GM23248 (cell line): ENCODE measurements around the gene MID1.

Experiments
- EZH2 ChIP-seq: fragments of 200-600 bp; sonication (generic); IDR thresholded peaks from 2 replicates; pipeline ENCODE4 v1.6.1; 2018; ENCODE audit warnings: antibody characterized with exemption, mild to moderate bottlenecking; ENCODE audit not compliant: insufficient read depth, poor library complexity, severe bottlenecking
- EZH2phosphoT487 ChIP-seq: fragments of 200-600 bp; sonication (generic); IDR thresholded peaks from 2 replicates; pipeline ENCODE4 v1.6.1; 2018; ENCODE audit warnings: antibody characterized with exemption, moderate library complexity, mild to moderate bottlenecking, low read depth; ENCODE audit not compliant: insufficient read depth

GRCh38 chrX:10447564-10448214 is 172.7 kb downstream of the MID1 start:
- TF ChIP-seq EZH2 (no peak), EZH2phosphoT487 (no peak)
